Muscle of back (tissue), 11 donors: ENCODE data around the gene CACNA2D3. TPM values are rescaled to one million over a fixed set of nuclear protein-coding genes. Genes with fewer than 3 reads are reported as not detected.
A peak's percentile ranks its signal among the peaks of the same experiment; 100 is the strongest.

ENCODE experiments used
- DNase-seq, 3 donors: peaks; one replicate each; pipeline versions ENCODE4 v3.0.0 to v3.0.0-alpha.2; 2013
- polyA plus RNA-seq, 10 donors: library from polyadenylated mRNA; unstranded; fragments of 120-200 nt; gene quantifications; one replicate each; pipeline ENCODE4 v1.2.1, GENCODE V29; 2013; ENCODE audit not compliant: insufficient read length in 10 of 10

CACNA2D3 gene
- polyA plus RNA-seq, 10 donors: 1.0 to 2.9 (median 1.9) TPM

DNA sequence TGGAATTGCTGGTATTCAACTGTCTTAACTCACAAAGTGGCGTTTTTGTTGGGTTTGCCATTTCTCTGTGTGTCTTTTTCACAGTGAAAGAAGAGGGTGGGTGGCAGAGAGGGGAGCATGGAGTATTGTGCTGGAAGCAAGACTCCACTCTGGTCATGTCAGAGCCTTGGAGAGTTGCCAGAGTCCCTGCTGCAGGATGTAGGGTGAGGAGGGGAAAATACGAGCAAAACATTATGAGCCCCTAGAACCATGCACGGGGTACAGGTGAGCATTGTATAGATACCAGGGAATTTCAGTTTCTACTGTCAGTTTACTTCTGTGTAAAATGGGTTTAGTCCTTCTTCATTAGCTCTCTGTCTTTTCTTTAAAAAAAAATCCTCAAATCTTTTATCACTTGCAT, 249.9 kb downstream of the CACNA2D3 start:
- DNase-seq: no peak

DNA sequence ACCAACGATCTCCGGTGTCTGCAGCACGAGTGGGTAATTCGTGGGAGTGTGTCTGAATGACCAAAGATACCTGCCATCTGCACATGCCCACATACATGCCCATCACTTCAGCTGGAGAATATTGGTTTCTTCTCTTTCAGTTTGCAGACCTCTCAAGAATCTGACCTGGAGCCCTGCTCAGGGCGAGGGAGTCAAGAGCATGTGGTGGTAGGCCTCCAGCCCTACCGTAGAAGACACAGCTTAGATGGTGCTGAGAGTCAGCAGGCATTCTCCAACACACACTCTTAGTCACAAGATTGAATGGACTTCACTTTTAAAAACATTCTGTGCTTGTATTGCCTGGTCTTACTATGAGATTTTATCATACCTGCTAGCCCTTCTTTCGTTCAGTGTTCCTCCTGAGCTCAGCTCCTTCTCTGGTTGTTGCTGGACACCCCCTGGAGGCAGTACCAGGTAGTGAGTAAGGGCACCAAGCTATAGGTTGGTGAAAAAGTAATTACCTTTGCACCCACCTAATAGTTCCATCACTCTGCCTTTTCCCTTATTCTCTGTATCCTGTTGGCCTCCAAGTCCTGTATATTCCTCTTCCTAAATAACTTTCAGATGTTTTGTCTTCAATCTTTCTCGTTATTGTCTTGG, 252.0 kb downstream of the CACNA2D3 start:
- no peak for DNase-seq

DNA sequence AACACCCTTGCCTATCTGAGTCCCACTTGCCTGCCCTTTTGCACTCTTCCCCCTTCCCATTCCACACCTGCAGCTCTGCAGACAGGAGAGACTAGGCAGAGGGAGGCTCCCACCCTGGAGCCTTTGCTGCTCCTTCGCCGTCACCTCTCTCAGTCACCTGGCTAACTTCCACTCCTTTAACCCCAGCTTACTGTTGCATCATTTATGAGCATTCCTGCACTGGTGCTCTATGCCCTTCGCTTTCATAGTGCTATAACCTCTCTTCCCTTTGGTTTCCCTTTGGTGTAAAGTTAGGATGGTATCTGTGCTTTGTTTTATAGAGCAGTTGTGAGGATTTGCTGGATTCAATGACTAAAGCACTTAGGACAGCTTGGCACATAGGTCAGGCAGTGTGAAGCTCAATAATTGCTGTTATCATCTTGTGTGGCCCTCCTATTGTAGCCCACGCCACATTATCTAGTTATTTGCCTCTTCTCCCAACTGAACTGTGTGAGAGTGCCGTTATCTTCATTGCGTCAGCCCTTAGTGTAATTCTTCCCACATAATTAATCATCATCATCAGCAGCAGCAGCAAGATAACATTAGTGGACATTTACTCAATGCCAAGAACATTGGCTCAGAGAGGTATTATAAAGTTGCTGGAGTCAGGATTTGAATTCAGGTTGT, 253.9 kb downstream of the CACNA2D3 start:
- DNase-seq: peak in 1 of 3 donors; percentile 22

DNA sequence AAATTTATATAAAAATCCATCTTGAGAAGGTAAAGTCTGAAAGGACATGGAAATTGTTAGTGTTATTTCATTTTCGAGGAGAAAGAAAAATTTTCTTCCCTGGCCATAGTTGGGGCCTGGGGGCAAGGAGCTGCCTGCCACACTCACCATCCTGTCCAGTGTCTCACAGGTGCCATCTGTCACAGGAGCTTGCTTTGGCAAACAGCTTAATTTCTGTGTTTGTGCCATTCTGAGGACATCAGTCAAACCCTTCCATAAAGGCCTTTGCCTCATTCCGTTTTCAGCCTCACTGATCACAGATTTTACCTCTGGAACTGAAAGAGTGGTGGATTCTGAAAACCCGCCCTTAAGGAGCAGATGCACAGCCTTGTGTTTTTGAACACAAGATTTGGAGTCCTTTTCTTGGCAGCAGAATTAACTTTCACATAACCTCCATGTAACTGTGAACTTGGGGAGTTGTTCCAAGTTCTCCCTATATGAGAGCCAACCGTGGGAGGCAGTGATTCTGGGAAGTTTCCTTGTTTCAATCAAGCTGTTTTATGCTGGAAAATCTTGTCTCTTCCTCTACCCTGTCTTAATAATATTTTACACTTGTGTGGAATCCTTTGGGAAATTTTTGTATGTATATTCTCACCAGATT, 254.7 kb downstream of the CACNA2D3 start:
- peak; percentile 43 to 83 (median 64) for DNase-seq

DNA sequence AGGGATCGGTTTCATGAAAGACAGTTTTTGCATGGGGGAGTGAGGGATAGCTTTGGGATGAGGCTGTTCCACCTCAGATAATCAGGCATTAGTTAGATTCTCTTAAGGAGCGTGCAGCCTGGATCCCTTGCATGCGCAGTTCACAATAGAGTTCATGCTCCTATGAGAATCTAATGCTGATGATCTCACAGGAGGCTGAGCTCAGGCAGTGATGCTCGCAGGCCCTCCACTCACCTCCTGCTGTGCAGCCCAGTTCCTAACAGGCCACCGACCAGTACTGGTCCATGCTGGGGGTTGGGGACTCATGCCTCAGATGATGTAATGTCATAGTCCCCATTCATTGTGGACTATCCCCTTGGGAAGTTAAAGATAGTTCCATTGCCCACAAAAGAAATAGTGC, 255.8 kb downstream of the CACNA2D3 start:
- no peak for DNase-seq

DNA sequence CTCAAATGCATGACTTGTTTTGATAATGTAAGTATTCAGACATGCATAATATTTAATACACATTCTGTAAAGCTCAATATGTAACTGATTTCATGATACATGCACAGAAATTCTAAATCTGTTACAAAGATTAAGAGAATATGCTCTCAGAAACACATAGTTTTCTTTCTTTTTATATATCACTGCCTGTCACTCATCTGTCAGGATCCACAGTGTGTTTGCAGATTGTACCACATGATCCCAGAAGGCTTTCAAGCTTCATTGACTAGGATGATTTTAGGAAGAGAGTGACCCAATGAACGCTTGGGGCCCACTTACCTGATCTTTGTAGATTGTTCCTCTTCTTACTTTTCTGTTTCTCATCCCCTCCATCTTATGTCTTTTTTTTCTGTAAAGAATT, 261.9 kb downstream of the CACNA2D3 start:
- DNase-seq: no peak

DNA sequence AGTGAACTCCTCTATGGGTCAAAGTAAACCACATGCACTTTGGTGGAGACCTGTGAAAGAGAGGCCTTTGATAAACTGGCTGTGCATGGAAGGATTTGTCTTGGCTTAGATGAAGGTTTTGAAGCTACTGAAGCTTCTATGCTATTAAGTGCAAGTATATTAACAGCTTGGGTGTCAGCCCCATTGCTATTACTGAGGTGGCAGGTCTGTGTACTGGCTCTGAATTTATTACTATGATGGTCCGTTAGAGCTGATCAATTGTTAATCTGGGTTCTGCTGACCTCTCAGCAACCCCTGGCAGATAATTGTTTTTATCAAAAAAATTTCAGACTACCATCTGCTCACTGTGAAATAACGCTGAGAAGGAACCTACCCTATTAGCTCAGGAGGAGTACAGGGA, 268.2 kb downstream of the CACNA2D3 start:
- DNase-seq: no peak

DNA sequence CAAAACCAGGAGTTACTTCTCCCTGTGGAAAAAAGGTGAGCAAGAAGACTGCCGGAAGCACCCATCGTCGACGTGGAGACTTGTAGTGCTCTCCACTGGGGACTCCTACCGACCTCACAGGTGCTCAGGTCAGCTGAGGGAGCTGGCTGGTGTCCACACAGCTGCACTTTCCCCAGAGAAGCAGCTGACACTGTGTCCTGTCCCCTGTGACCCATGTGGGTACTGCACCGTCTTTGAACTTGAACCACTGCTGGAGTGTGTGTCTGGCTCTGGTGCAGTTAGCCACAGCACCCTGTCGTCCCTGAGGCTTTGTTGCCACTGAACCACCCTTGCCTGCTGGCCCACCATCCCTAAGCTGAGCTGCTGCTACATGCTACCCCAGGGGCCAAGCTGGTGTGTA, 270.8 kb downstream of the CACNA2D3 start:
- no peak for DNase-seq

DNA sequence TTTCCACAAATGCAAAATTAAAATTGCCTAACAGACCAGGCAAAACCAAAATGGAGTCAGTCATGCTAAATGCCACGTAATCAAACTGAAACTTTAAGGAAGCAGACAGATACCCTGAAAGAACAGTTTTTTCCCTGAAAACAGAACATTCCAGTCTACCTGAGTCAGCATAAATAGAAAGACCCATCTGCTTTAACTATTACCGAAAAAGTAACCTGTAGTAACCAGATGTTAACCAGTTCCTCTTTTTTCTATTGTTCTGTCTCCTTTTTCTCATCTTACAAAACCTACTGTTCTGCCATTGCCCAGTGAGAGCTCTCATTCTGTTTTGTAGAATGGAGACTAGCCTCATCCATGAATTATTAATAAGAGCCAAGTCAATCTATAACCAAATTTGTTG, 286.0 kb downstream of the CACNA2D3 start:
- DNase-seq: no peak

DNA sequence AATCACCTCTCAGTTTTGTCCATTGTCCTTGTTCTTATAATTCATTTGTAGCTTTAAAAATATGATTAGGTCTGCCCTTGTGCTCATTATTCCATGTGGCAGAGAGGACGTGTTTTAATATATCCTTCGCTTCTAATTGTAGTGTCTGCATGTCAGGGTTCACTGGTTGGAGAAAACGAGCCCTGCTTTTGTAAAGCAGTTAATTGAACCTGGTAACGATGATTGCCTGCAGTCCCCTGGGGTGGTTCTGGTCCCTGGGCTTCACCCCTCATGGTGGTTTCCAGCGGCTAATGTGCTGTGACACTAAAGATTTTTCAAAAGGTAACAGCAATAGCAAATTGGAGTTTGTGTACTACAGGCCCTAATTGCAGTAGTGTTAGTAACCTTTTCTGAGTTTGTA, 299.6 kb downstream of the CACNA2D3 start:
- DNase-seq: no peak

DNA sequence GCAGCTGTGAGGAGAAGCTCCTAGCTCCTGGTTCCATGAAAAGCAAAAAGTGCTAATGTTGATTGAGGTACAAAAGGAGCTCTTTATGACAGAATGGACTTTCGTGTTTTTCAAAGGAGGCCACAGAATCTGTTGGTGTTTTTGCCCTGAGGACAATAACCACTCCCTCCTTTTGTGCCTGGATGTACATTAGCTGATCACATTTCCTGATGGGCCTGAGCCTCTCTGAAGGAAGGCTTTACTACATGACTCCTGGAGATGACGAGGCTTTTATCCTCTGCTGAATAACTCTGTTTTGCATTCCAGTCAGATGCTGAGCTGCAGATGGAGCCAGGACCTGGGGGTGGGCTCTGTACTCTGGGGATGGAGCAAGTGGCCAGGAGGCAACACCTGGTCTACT, 301.9 kb downstream of the CACNA2D3 start:
- no peak for DNase-seq

DNA sequence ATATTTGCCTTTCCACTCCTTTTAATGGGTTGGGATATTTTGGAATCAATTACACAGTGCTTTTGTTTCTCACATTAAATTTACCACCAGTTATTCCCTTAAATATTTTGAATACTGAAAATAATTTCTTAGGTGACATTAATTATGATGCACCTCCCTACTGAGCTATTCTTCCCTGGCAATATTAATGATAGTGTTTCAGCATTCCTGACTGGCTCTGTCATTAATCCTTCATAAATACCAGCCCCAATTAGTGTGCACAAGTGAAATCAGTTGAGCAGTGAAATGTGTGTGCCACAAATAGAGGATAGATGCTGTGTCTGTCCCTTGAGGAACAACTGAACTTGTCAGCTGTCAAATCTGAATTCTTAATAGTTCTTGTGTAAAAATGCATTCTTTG, 304.0 kb downstream of the CACNA2D3 start:
- DNase-seq: no peak

DNA sequence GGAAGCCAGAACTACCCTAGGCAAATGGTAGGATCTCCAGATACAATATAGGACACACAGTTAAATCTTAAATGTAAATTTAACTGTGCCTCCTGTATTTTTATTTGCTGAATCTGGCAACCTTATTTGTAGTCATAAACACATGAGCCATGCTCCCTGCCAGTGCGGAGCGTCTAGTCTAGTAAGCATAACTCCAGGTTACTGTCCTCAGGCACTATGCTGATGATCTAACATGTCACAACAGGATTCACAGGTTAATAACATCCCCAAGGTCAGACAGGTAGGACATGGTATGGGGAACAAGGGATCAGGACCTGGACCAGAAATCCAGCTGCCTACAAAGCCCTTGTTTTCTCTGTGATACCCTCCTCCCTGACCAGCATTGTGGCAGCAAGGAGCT, 305.1 kb downstream of the CACNA2D3 start:
- no peak for DNase-seq

DNA sequence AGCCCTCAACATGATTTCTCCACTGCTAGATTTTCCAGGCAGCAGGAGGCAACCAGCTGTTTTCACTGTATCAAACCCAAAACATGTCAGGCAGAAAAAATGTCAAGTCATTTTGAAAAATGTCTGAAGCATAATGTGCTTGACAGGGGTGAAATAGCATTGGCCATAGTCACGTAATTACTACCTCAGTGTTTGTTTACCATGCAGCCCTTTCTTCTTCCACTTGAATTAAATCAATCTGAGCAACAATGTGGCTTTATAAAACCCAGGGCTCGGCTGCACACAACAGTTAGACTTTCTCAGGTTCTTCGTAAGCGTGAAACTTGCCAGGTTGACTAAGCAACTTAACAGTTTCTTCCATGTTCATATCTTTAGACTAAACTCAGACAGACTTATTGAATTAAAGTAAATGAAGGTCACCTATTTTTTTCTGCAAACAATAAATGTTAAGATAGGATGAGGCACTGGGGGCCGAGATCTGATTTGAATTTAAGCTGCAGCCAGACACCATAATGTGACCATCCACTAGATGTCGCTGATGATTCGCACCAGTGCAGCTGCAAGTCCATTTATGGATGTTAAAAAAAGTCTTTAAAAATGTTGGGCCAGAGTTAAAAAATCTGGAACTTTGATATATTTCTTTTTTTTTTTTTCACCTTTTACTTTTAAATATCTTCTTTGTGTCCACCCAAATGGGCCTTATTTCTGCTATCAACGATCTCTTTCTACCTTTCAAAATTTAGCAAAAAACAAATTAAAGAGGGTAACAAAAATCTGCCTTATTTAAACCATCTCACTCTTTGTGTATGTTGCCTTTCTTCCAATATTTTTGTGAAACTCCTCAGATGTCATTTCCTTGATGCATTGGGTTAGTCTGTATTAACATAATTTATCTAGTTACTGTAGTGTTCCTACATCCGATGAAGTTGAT, 305.9 kb downstream of the CACNA2D3 start:
- peak; percentile 77 to 90 (median 84) for DNase-seq

DNA sequence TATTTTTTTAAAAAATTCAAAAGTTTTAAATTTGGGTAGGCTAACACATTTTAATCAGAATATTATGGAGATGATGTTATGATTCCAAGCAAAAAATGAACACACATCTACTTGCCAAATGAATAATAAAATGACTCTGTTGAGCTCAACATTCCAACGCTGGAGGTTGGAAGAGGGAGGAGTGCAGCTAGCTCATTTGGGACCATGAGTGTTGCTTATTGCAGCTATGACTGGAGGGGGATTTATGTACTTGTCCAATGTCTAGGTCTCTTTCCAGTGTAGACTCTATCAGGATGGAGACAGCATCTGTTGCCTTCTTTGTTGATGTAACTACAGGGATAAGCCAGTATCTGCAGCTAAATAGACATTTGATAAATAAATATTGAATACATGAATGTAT, 310.6 kb downstream of the CACNA2D3 start:
- DNase-seq: no peak

DNA sequence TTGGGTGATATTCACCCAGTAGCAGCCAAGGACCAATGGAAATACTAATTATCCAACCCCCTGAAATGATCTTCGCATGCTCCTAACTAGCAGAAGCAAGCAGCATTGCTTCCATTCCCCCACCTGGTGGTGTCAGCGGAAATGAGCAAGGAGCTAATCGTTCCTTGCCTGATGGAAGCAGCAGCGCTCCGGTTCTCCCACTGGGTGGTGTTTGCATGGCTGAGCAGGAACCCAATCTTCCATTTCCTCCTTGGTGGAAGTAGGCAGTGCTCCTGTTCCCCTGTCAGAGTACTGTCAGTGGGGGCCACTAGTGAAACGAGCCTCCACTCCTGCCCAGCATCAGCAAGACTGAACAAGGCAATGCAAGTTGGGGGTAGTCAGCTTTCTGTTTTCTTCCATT, 311.5 kb downstream of the CACNA2D3 start:
- DNase-seq: no peak

DNA sequence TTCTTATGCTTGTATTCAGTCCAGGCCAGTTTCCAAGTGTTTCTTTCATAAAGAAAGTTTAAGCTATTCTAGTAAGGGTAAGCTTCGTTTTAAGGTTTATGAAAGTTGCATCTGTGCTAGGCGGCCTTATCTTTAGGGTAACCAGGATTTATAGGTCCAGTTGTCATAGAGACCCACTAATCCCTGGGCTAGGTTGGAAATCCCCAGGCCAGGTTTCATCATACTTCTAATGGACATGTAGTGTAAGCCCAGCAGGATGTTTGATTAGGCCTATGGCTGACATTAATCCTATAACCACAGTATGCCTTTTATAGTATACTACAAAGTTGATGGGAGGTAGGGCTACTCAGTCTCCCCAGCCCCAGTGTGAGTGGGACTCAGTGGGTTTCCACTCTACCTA, 312.4 kb downstream of the CACNA2D3 start:
- no peak for DNase-seq

DNA sequence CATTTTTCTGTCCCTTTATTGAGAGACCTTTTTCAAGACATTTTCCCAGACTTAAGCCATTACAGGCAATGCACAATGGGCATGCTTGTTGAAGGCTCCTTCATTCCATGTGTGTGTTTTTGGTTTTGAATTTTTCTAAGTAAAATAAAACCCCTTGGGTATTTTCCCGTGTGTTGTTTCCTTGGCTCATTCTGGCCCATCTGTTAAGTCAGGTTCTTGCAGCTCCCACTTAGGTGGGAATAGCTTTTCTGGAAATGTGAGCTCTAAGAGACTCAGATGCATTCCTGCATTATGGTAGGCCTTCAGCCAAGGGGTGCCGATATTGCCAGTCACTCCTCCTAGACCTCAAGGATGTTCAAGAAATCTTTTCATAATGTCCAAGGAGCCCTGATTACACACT, 314.9 kb downstream of the CACNA2D3 start:
- no peak for DNase-seq

DNA sequence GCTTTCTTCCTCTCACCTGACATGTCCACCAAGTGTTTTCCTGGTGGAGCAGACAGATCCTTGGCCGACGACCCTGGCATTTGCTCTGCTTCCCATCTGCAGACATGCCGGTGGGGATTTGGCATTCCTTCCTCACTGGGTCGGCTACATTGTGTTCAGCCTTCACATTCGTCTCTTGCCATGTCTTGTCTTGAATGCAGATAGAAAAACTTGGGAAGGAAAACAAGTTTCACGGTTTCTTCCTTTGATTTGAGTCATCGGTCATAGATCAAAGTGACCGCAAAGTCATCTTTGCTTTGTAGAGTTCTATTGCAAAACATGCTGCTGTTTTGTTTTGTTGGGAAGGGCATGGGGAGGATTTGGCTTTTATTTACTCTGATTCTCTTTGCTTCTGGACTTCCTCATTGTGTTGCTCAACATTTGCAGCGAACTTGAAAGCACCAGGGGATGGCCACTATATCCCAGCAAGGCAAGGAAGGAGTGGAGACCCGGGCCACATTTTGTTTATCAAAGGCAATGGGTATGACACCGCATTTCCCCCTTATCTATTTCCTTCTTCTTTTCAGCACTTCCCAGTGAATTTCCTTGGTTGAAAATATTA, 321.3 kb downstream of the CACNA2D3 start:
- DNase-seq: no peak

DNA sequence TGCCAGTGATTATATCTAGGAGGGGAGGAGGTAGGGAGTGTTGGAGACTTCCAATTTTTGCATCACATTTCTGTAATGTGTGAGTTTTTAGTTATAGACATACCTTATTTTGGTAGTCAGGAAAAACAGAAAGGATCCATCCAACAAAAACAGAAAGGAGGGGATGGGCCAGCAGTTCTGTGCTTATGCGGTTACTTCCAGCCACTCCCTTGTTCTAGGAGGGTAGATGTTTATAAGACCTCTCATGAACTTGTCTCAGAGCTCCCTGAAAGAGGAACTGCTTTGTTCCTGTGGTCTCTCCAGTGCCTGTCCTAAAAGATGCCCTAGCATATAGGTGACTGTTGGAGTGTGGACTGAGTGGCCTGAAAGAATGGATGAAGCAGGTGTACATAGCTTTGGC, 323.3 kb downstream of the CACNA2D3 start:
- no peak for DNase-seq

DNA sequence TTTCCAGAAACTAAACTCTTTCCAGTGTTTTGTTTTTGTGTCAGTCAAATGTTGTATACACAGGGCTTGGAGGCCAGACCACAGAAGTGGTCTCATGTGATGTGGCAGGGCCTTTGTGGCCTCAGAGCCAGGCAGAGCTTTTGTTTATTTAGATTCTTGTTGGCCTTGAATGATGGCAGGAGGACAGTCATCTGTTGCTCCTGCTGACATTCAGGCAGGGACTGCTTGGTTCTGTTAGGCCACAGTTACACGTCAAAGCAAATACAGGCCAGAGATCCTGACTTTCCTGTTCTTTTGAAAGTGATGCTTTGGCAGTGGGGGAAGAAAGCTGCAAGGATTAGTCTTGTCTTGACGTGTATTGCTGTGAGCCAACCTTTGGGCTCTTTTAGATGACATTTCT, 325.1 kb downstream of the CACNA2D3 start:
- no peak for DNase-seq

DNA sequence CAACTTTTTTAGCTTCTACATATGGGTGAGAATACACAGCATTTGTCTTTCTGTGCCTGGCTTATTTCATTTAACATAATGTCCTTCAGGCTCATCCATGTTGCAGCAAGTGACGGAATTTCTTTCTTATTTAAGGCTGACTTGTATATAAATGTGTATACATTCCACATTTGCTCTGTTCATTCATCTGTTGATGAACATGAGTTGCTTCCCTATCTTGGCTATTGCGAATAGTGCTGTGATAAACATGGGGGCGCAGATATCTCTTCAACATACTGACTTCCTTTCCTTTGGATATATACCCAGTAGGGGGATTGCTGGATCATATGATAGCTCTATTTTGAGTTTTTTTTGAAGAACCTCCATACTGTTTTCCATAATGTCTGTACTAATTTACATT, 332.5 kb downstream of the CACNA2D3 start:
- DNase-seq: no peak
